Nephron progenitor cell (in vitro differentiated cells): ENCODE data around the gene ANKRD34A.
A peak's percentile ranks its signal among the peaks of the same experiment; 100 is the strongest.

Experiments used
- DNase-seq: peaks from one replicate; pipeline ENCODE4 v3.0.0; 2021
- H3K27ac Mint-ChIP-seq: 2 replicates; pipeline ENCODE4 v1.8.0; 2021; ENCODE audit warnings: mild to moderate bottlenecking, moderate library complexity, mixed read lengths
- H3K27me3 Mint-ChIP-seq: 2 replicates; pipeline ENCODE4 v1.8.0; 2021; ENCODE audit warnings: mild to moderate bottlenecking, low read depth, mixed read lengths; ENCODE audit not compliant: poor library complexity
- H3K36me3 Mint-ChIP-seq: 2 replicates; pipeline ENCODE4 v1.8.0; 2021; ENCODE audit warnings: low read depth, mixed read lengths
- H3K4me1 Mint-ChIP-seq: 2 replicates; pipeline ENCODE4 v1.8.0; 2021; ENCODE audit warnings: mixed read lengths
- H3K4me3 Mint-ChIP-seq: 2 replicates; pipeline ENCODE4 v1.8.0; 2021; ENCODE audit warnings: mild to moderate bottlenecking, moderate library complexity, mixed read lengths
- H3K9me3 Mint-ChIP-seq: 2 replicates; pipeline ENCODE4 v1.8.0; 2021; ENCODE audit warnings: mild to moderate bottlenecking, moderate library complexity, mixed read lengths
- TF ChIP-seq, protein P1 (sequence below): fragments of 200-600 bp; sonication (generic); IDR thresholded peaks from 2 replicates; pipeline ENCODE4 v1.5.0; 2021; ENCODE audit warnings: antibody characterized with exemption

ANKRD34A gene

DNA sequence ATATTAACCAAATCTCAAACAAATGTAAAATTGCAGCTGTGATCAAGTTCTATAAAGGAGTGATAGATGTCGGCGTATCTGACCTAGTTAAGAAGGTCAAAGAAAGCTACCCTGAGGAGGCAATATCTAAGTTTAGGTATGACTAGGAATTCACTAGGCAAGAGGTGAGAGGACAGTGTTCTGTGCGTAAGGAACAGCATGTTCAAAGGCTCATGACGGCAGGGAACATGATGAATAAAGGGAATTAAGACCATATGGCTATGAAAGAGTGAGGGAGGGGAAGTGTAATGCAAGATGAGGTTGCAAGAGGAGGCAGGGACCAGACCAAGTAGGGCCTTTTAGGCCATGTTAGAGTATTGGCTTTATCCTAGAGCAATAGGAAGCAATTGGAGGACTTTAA is 15.2 kb downstream of the ANKRD34A start:
- DNase-seq: no peak
- H3K36me3 Mint-ChIP-seq: peaks cover 38% of the 10 kb centered on the region
- H3K27me3 Mint-ChIP-seq: peaks cover 5% of the 10 kb centered on the region
- TF ChIP-seq, protein P1, sequence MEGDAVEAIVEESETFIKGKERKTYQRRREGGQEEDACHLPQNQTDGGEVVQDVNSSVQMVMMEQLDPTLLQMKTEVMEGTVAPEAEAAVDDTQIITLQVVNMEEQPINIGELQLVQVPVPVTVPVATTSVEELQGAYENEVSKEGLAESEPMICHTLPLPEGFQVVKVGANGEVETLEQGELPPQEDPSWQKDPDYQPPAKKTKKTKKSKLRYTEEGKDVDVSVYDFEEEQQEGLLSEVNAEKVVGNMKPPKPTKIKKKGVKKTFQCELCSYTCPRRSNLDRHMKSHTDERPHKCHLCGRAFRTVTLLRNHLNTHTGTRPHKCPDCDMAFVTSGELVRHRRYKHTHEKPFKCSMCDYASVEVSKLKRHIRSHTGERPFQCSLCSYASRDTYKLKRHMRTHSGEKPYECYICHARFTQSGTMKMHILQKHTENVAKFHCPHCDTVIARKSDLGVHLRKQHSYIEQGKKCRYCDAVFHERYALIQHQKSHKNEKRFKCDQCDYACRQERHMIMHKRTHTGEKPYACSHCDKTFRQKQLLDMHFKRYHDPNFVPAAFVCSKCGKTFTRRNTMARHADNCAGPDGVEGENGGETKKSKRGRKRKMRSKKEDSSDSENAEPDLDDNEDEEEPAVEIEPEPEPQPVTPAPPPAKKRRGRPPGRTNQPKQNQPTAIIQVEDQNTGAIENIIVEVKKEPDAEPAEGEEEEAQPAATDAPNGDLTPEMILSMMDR: no peak
- no peak overlapping the region for H3K4me3 Mint-ChIP-seq
- no peaks in the 10 kb centered on the region for H3K9me3 Mint-ChIP-seq
- peak overlapping the region; percentile 3 for H3K27ac Mint-ChIP-seq
- peaks cover 7% of the 10 kb centered on the region for H3K4me1 Mint-ChIP-seq

DNA sequence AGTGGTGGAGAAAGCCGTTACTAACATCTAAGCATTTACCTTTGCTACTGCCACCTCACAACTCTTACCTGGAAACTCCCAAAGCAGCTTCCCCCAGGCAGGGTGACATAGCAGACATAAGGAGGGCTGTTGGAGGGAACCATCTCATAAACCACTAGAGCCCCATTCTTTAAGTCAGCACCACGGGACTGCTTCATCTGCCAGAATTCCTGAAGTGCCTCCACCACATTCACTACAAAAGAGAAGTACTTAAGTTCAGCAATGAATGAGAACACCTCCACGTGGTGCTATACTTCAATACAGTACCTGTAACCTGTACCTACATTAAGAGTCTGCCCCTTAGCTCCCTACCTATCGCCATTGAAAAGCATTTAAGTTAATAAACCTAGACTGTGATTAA is 16.8 kb downstream of the ANKRD34A start:
- H3K27me3 Mint-ChIP-seq: no peaks in the 10 kb centered on the region
- H3K9me3 Mint-ChIP-seq: no peaks in the 10 kb centered on the region
- peaks cover 46% of the 10 kb centered on the region for H3K36me3 Mint-ChIP-seq
- no peak for DNase-seq
- H3K4me1 Mint-ChIP-seq: peaks cover 14% of the 10 kb centered on the region
- no peak overlapping the region for H3K27ac Mint-ChIP-seq
- no peak overlapping the region for H3K4me3 Mint-ChIP-seq
- TF ChIP-seq, protein P1: no peak

DNA sequence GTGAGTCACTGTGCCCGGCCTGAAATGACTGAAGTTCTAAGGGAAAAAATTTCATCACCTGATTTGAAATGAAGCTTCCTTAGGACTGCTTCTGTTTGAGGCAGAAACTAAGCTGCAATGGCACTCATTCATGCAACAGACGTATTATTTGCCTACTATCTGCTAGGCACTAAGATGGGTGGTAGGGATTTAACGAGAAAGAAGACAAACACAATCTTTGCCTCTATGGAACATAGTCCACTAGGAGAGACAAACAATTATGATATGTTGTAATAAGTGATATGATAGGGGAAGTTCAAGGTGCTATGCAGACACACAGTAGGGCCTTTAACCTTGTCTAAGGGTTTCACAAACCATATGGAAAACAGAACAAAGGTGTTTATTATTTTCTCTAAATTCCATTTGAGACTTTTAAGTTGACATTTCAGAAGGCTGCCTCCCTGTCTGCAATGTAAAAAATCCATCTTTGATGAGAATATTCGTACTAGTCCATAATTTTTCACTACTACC is 17.8 kb downstream of the ANKRD34A start:
- H3K4me1 Mint-ChIP-seq: peaks cover 20% of the 10 kb centered on the region
- H3K36me3 Mint-ChIP-seq: peaks cover 47% of the 10 kb centered on the region
- H3K4me3 Mint-ChIP-seq: no peak overlapping the region
- TF ChIP-seq, protein P1: no peak
- DNase-seq: no peak
- no peaks in the 10 kb centered on the region for H3K27me3 Mint-ChIP-seq
- H3K9me3 Mint-ChIP-seq: no peaks in the 10 kb centered on the region
- H3K27ac Mint-ChIP-seq: no peak overlapping the region

DNA sequence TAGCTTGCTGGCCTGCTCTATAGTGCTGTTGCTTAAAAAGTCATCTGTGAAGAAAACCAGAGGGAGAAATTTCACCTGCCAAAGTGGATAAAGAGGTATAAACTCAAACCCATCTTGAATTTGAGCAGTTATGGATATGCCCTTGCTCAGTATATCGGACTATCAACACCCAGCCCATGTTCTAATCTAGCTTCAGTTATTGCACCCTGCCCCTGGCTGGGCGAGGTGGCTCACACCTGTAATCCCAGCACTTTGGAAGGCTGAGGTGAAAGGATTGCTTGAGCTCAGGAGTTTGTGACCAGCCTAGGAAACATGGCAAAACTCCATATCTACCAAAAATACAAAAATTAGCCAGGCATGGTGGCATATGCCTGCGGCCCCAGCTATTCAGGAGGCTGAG is 19.8 kb downstream of the ANKRD34A start:
- no peaks in the 10 kb centered on the region for H3K9me3 Mint-ChIP-seq
- no peak overlapping the region for H3K27ac Mint-ChIP-seq
- no peak for DNase-seq
- TF ChIP-seq, protein P1: no peak
- H3K36me3 Mint-ChIP-seq: peaks cover 49% of the 10 kb centered on the region
- peaks cover 20% of the 10 kb centered on the region for H3K4me1 Mint-ChIP-seq
- H3K4me3 Mint-ChIP-seq: no peak overlapping the region
- no peaks in the 10 kb centered on the region for H3K27me3 Mint-ChIP-seq

DNA sequence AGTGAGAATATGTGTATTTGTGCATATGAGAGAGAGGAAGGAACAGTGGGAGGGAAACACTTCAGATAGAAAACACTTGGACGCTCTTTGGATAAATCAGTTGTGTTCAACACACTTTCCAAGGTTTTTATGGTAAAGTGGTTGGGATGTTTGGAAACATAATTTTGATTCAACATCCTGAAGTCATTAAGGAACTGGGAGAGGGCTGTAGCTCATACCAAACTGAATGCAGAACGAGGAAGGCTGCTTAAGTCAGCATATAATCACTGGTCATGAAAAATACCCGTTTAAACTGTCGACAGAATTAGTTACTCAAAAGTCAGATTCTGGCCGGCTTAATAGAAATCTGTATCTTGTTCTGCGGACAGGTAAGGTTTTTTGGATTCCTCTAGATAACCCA is 21.5 kb downstream of the ANKRD34A start:
- H3K9me3 Mint-ChIP-seq: no peaks in the 10 kb centered on the region
- H3K4me1 Mint-ChIP-seq: peaks cover 15% of the 10 kb centered on the region
- no peak overlapping the region for H3K4me3 Mint-ChIP-seq
- H3K27ac Mint-ChIP-seq: peak overlapping the region; percentile 87
- TF ChIP-seq, protein P1: no peak
- H3K36me3 Mint-ChIP-seq: peaks cover 37% of the 10 kb centered on the region
- no peaks in the 10 kb centered on the region for H3K27me3 Mint-ChIP-seq
- no peak for DNase-seq

DNA sequence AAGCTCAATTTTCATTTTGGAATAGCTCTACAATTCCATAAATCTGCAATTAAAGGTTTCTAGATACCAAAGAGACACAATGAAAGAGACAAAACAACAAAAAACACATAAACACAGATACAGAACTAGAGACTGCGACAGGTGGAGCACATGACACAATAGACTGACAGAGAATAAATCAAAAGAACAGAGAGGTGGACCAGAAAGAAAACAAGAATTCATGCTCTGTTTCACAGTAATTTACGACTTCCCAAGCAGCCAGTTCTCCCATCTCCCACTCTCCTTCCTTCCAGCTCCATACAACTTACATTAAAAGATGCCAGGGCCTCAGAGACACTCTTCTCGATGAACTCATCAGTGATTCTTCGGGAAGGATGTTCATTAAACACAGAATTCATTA is 22.0 kb downstream of the ANKRD34A start:
- Mint-ChIP-seq H3K9me3 (no peaks in the 10 kb centered on the region), H3K27ac (peak overlapping the region; percentile 87), H3K4me3 (no peak overlapping the region), H3K4me1 (peaks cover 15% of the 10 kb centered on the region), H3K27me3 (no peaks in the 10 kb centered on the region), H3K36me3 (peaks cover 37% of the 10 kb centered on the region)
- TF ChIP-seq, protein P1: no peak
- DNase-seq: no peak
